K562 (cell line): ENCODE results near the gene SLC8A1. TPM values are rescaled to one million over a fixed set of nuclear protein-coding genes. Genes with fewer than 3 reads are reported as not detected.

Source experiments
- ATAC-seq: fragments of 200-7000 bp; cut with Tn5 transposase; 3 replicates; pipeline ENCODE4 v1.9.1; 2020; ENCODE audit warnings: moderate library complexity
- BruUV-seq: library from RNA; stranded (reverse); fragments of 400-500 nt; replicated peaks from 2 replicates; lab custom pipeline; 2021; lab: Mats Ljungman, UMichigan
- CTCF ChIA-PET: fragments of 300-600 bp; formaldehyde crosslinking; extraction: SDS; loops from one replicate; lab custom pipeline; 2021; ENCODE audit warnings: low intra/inter-chr PET ratio; lab: Yijun Ruan, JAX
- POLR2A ChIA-PET: fragments of 300-600, 350-650 bp; sonication (Branson Sonifier 250); formaldehyde crosslinking; extraction: SDS; loops from one replicate; lab custom pipeline; 2021; ENCODE audit warnings: antibody characterized with exemption, inconsistent platforms; lab: Yijun Ruan, JAX
- DNase-seq, 4 experiments: peaks; one replicate each; pipeline versions ENCODE4 v3.0.0 to v3.0.0-alpha.2; 2011 to 2018; ENCODE audit warnings: low spot score in 3 of 4, mixed read lengths in 3 of 4; ENCODE audit errors: extremely low read depth in 1 of 4
- FAIRE-seq: peaks from 2 replicates; lab custom pipeline; 2011; peaks lifted over from hg19 to GRCh38; lab: Jason Lieb, UNC
- H2AFZ ChIP-seq: 2 replicates; pipeline ENCODE4 v1.6.0; 2011; ENCODE audit warnings: low read depth, low read length, control low read depth, inconsistent platforms
- H3K27ac ChIP-seq: fragments of 200-600 bp; 3 replicates; pipeline ENCODE4 v1.8.0; 2011; ENCODE audit warnings: low read depth, mild to moderate bottlenecking, control low read depth, inconsistent platforms, low read length, moderate library complexity, mixed read lengths; ENCODE audit errors: extremely low read depth
- H3K27me3 ChIP-seq, 2 experiments: fragments of 300-600 bp in 1 of 2; 2 replicates in 1 of 2; 3 replicates in 1 of 2; pipeline versions ENCODE4 v1.6.0 to v1.8.0; 2011; ENCODE audit warnings: inconsistent platforms in 2 of 2, low read length in 2 of 2, mild to moderate bottlenecking in 1 of 2, mixed read lengths in 1 of 2, moderate library complexity in 1 of 2; ENCODE audit not compliant: control insufficient read depth in 2 of 2, insufficient read depth in 2 of 2
- H3K36me3 ChIP-seq: fragments of 300-600 bp; 3 replicates; pipeline ENCODE4 v1.8.0; 2011; ENCODE audit warnings: mild to moderate bottlenecking, low read length, inconsistent platforms; ENCODE audit not compliant: control insufficient read depth, insufficient read depth
- H3K4me1 ChIP-seq, 2 experiments: fragments of 200-600 bp in 1 of 2; replicated peaks in 1 of 2; 2 replicates in 1 of 2; 3 replicates in 1 of 2; pipeline versions ENCODE4 v1.5.1 to v1.8.0; 2011; ENCODE audit warnings: inconsistent platforms in 2 of 2, low read length in 2 of 2, mild to moderate bottlenecking in 1 of 2, mixed read lengths in 1 of 2, moderate library complexity in 1 of 2; ENCODE audit not compliant: control insufficient read depth in 2 of 2, insufficient read depth in 2 of 2
- H3K4me2 ChIP-seq: 2 replicates; pipeline ENCODE4 v1.6.1; 2011; ENCODE audit warnings: low read length, control low read depth, inconsistent platforms, mixed read lengths; ENCODE audit not compliant: insufficient read depth
- H3K4me3 ChIP-seq: fragments of 200-600 bp; sonication (generic), shearing (Covaris generic); 2 replicates; pipeline ENCODE4 v1.5.1; 2016; ENCODE audit warnings: control low read depth, inconsistent platforms
- H3K79me2 ChIP-seq: fragments of 200-600 bp; 3 replicates; pipeline ENCODE4 v1.8.0; 2011; ENCODE audit warnings: low read length, inconsistent platforms; ENCODE audit not compliant: control insufficient read depth, insufficient read depth
- H3K9ac ChIP-seq, 2 experiments: 2 replicates each; pipeline versions ENCODE4 v1.6.0 to v1.6.1; 2011; ENCODE audit warnings: low read depth in 2 of 2, low read length in 2 of 2, control low read depth in 1 of 2, inconsistent platforms in 1 of 2, mild to moderate bottlenecking in 1 of 2, mixed read lengths in 1 of 2; ENCODE audit not compliant: insufficient read depth in 1 of 2
- H3K9me1 ChIP-seq: one replicate; pipeline ENCODE4 v1.6.0; 2011; ENCODE audit warnings: inconsistent platforms, mild to moderate bottlenecking, low read length, moderate library complexity; ENCODE audit not compliant: control insufficient read depth, insufficient read depth
- H3K9me3 ChIP-seq: replicated peaks from 2 replicates; pipeline ENCODE4 v1.5.1; 2011; ENCODE audit warnings: low read depth, low read length, inconsistent platforms; ENCODE audit not compliant: control insufficient read depth, insufficient read depth
- H4K20me1 ChIP-seq: replicated peaks from 2 replicates; pipeline ENCODE4 v1.6.1; 2011; ENCODE audit warnings: low read length, inconsistent platforms, mixed read lengths; ENCODE audit not compliant: control insufficient read depth, insufficient read depth
- ARID2 ChIP-seq: fragments of 450-650 bp; IDR thresholded peaks from 2 replicates; pipeline ENCODE4 v1.6.1; 2017; ENCODE audit warnings: antibody characterized with exemption, mild to moderate bottlenecking
- BRF1 ChIP-seq: IDR thresholded peaks from 3 replicates; pipeline ENCODE4 v1.6.1; 2011; ENCODE audit warnings: borderline replicate concordance, mild to moderate bottlenecking; ENCODE audit not compliant: insufficient read length; ENCODE audit errors: extremely low read depth
- CHD1 ChIP-seq: fragments of 200-600 bp; sonication (generic); IDR thresholded peaks from one replicate; pipeline ENCODE4 v1.6.1; 2012; ENCODE audit warnings: mild to moderate bottlenecking, moderate library complexity, low read length, inconsistent platforms
- DMBX1 ChIP-seq: fragments of 250-450 bp; sonication (Bioruptor Pico); IDR thresholded peaks from 2 replicates; pipeline ENCODE4 v1.8.0; 2022; ENCODE audit warnings: inconsistent platforms, mild to moderate bottlenecking, moderate library complexity, borderline replicate concordance
- EP400 ChIP-seq: fragments of 450-650 bp; IDR thresholded peaks from 2 replicates; pipeline ENCODE4 v1.6.1; 2017; ENCODE audit warnings: antibody characterized with exemption, mild to moderate bottlenecking, moderate library complexity
- FOXJ3 ChIP-seq: sonication (generic); formaldehyde crosslinking; IDR thresholded peaks from 2 replicates; pipeline ENCODE4 v1.4.0; 2020; ENCODE audit warnings: mild to moderate bottlenecking, missing genetic modification reagents
- NFIC ChIP-seq: fragments of 450-650 bp; IDR thresholded peaks from 2 replicates; pipeline ENCODE4 v1.6.1; 2017; ENCODE audit warnings: mild to moderate bottlenecking, inconsistent platforms
- NR4A1 ChIP-seq, 2 experiments: fragments of 250-450 bp in 1 of 2; fragments of 450-650 bp in 1 of 2; sonication (Bioruptor Pico) in 1 of 2; IDR thresholded peaks; 2 replicates each; pipeline versions ENCODE4 v1.4.0 to v1.6.1; 2016 to 2020; ENCODE audit warnings: mild to moderate bottlenecking in 2 of 2, missing compliant biosample characterization in 1 of 2, missing genetic modification characterization in 1 of 2, moderate library complexity in 1 of 2
- PHB ChIP-seq: fragments of 250-450 bp; sonication (Bioruptor Pico); IDR thresholded peaks from 2 replicates; pipeline ENCODE4 v1.5.0; 2021
- ZNF140 ChIP-seq: fragments of 250-450 bp; sonication (Bioruptor Pico); IDR thresholded peaks from 2 replicates; pipeline ENCODE4 v1.8.0; 2021; ENCODE audit warnings: moderate library complexity, mild to moderate bottlenecking, inconsistent platforms
- ZNF143 ChIP-seq: sonication (generic); formaldehyde crosslinking; IDR thresholded peaks from 2 replicates; pipeline ENCODE4 v1.9.0; 2022; ENCODE audit warnings: mild to moderate bottlenecking, missing genetic modification reagents
- ZNF253 ChIP-seq: fragments of 250-450 bp; sonication (Bioruptor Pico); conservative IDR thresholded peaks from 2 replicates; pipeline ENCODE4 v1.6.1; 2021; ENCODE audit warnings: mild to moderate bottlenecking
- ZNF740 ChIP-seq, 3 experiments: fragments of 200-800 bp in 1 of 3; sonication (Bioruptor generic) in 1 of 3; sonication (generic) in 1 of 3; formaldehyde crosslinking in 1 of 3; IDR thresholded peaks; 2 replicates each; pipeline versions ENCODE4 v1.6.1 to v1.8.0; 2016 to 2022; ENCODE audit warnings: mild to moderate bottlenecking in 2 of 3, missing compliant biosample characterization in 2 of 3, missing genetic modification characterization in 2 of 3, missing genetic modification reagents in 1 of 3
- WGBS: fragments of 100-300 bp; shearing (Covaris generic); methylation state at CpG from one replicate; pipeline ENCODE4 v1.1.6; 2016; ENCODE audit warnings: low coverage, mixed read lengths; ENCODE audit not compliant: insufficient coverage; ENCODE audit errors: missing lambda C conversion rate; 5-methylcytosine and 5-hydroxymethylcytosine counted together
- in situ Hi-C: fragments of 300-500 bp; cut with MboI; formaldehyde crosslinking; loops from 4 replicates; pipeline ENCODE4 v1.15.0; 2018; ENCODE audit warnings: inconsistent platforms, mixed read lengths
- intact Hi-C: fragments of 100-400 bp; cut with micrococcal nuclease; formaldehyde crosslinking; loops from 2 replicates; pipeline ENCODE4 v1.14.2; 2022
- polyA plus RNA-seq, 8 experiments: library from polyadenylated mRNA; depleted of rRNA in 4 of 8; stranded (reverse) in 5 of 8; unstranded in 3 of 8; fragments of >200 nt; fragmentation: Nextera tagmentation in 2 of 8; fragmentation: Illumina TruSeq in 1 of 8; extraction: Ambion mirVana in 2 of 8; extraction: Trizol in 1 of 8; gene quantifications; 2 replicates each; pipeline versions ENCODE4 v1.2.1 to v1.2.3, GENCODE V29; 2011 to 2014; ENCODE audit warnings: inconsistent platforms in 1 of 8, missing spikeins in 1 of 8
- total RNA-seq, 7 experiments: library from RNA; depleted of rRNA in 6 of 7; stranded (reverse); fragments of >200 nt in 6 of 7; fragmentation: Illumina TruSeq in 2 of 7; extraction: Trizol in 2 of 7; gene quantifications; 2 replicates each; pipeline versions ENCODE4 v1.2.1 to v1.2.3, GENCODE V29; 2011 to 2021; ENCODE audit warnings: low replicate concordance in 1 of 7
- TF ChIP-seq, protein P1 (sequence below): IDR thresholded peaks from 2 replicates; pipeline ENCODE4 v1.6.1; 2011; ENCODE audit warnings: borderline replicate concordance, low read depth, mild to moderate bottlenecking, moderate library complexity, low read length; ENCODE audit not compliant: insufficient read depth, poor library complexity, severe bottlenecking

The SLC8A1 gene
- total and polyA plus RNA-seq, 9 of the 15 experiments (the other 6 are each of a cell fraction or from before 2014, with no cell fraction given) = not detected

DNA sequence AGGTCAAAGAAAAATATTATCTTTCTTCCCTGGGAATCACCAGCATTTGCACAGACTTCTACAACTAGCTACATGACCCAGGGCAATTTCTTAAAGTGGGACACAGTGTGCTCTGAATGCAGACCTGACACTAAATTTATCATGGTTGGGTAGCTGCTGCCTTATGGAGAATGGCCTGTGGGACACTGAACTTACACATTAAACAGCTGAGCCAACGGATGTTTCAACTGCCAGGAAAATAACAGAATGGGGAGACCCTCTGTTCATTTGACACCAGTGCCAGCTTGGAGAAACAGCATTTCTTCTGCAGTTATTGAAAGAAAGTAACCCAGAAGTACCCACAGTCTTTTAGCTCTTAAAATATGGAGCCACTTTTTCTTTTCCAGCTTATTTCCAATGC lies 54.1 kb downstream of the SLC8A1 start:
- intact Hi-C loops = no loop called here
- DNase-seq = no peak
- Histone ChIP-seq H3K9ac (no peak overlapping the region), H3K4me1 (no peaks in the 10 kb centered on the region), H3K36me3 (no peaks in the 10 kb centered on the region), H3K79me2 (no peaks in the 10 kb centered on the region), H3K27me3 (no peaks in the 10 kb centered on the region), H3K9me1 (no peaks in the 10 kb centered on the region), H3K4me2 (no peak overlapping the region), H3K9me3 (no peaks in the 10 kb centered on the region), H3K27ac (no peak overlapping the region), H2AFZ (no peak overlapping the region), H3K4me3 (no peak overlapping the region), H4K20me1 (no peaks in the 10 kb centered on the region)
- no TSS peak for BruUV-seq
- WGBS = 0% methylated on average over 1 of the region's 1 CpG
- TF ChIP-seq ZNF253 (CRISPR knock-in tag) (no peak), DMBX1 (CRISPR knock-in tag) (no peak)
- TF ChIP-seq, protein P1, sequence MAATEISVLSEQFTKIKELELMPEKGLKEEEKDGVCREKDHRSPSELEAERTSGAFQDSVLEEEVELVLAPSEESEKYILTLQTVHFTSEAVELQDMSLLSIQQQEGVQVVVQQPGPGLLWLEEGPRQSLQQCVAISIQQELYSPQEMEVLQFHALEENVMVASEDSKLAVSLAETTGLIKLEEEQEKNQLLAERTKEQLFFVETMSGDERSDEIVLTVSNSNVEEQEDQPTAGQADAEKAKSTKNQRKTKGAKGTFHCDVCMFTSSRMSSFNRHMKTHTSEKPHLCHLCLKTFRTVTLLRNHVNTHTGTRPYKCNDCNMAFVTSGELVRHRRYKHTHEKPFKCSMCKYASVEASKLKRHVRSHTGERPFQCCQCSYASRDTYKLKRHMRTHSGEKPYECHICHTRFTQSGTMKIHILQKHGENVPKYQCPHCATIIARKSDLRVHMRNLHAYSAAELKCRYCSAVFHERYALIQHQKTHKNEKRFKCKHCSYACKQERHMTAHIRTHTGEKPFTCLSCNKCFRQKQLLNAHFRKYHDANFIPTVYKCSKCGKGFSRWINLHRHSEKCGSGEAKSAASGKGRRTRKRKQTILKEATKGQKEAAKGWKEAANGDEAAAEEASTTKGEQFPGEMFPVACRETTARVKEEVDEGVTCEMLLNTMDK = no peak
- no peak for ATAC-seq
- POLR2A ChIA-PET = no interaction called here
- FAIRE-seq = no peak
- CTCF ChIA-PET = no interaction called here
- in situ Hi-C loops = no loop called here

- no TSS peak for BruUV-seq
- Histone ChIP-seq H3K9me3 (no peaks in the 10 kb centered on the region; the same call in 1 of the 2 replicates), H3K4me2 (no peak overlapping the region), H3K27me3 (no peaks in the 10 kb centered on the region), H3K79me2 (no peaks in the 10 kb centered on the region), H4K20me1 (no peaks in the 10 kb centered on the region), H3K4me1 (no peaks in the 10 kb centered on the region), H3K36me3 (no peaks in the 10 kb centered on the region), H3K9me1 (no peaks in the 10 kb centered on the region), H3K27ac (no peak overlapping the region), H2AFZ (no peak overlapping the region), H3K4me3 (no peak overlapping the region), H3K9ac (no peak overlapping the region)
- FAIRE-seq (no peak), DNase-seq (no peak), ATAC-seq (no peak)
- WGBS = 0% methylated on average over 2 of the region's 2 CpGs
- CTCF ChIA-PET = no interaction called here
- intact Hi-C loops = no loop called here
- in situ Hi-C loops = no loop called here
- POLR2A ChIA-PET = no interaction called here
- TF ChIP-seq NR4A1 (CRISPR knock-in tag; IDR thresholded peaks at IDR 0.05) (no peak), NR4A1 (tag; IDR thresholded peaks at IDR 0.05) (no peak), PHB (CRISPR knock-in tag) (no peak), FOXJ3 (CRISPR knock-in tag) (no peak), NFIC (no peak), ZNF140 (CRISPR knock-in tag) (no peak), ARID2 (no peak), ZNF740 (CRISPR knock-in tag; IDR thresholded peaks at IDR 0.05) (no peak), ZNF740 (tag; IDR thresholded peaks at IDR 0.05) (no peak), BRF1 (no peak), EP400 (no peak), ZNF143 (CRISPR knock-in tag) (no peak), CHD1 (no peak)
Measured at GRCh38 chr2:40396124-40396523, 55.8 kb downstream of the SLC8A1 start.
